HCT116 (cell line): Measurements from ENCODE around the gene ZNF286A. TPM values are rescaled to one million over a fixed set of nuclear protein-coding genes. Genes with fewer than 3 reads are reported as not detected.

Experiments used
- total RNA-seq: library from RNA; stranded (reverse); gene quantifications from one replicate; pipeline ENCODE4 v1.2.1, GENCODE V29; 2021; ENCODE audit not compliant: unreplicated experiment

Gene ZNF286A
- total RNA-seq, 1 experiment from 2014 or later, result 37.0 TPM

Other genes with a start within 250 kb of the ZNF286A start
- 6.2 TPM for gene CDRT4, start 232.1 kb upstream of the ZNF286A start, total RNA-seq
- gene TVP23C, start 136.3 kb upstream of the ZNF286A start, total RNA-seq, result 14.1 TPM
- 1.2 TPM for gene FBXW10B, start 80.0 kb upstream of the ZNF286A start, total RNA-seq
- 33.8 TPM for gene TRIM16, start 15.4 kb upstream of the ZNF286A start, total RNA-seq
- 1.1 TPM for gene TBC1D26, start 32.5 kb downstream of the ZNF286A start, total RNA-seq
- gene ADORA2B, start 245.4 kb downstream of the ZNF286A start, total RNA-seq, result 47.5 TPM